Activated naive CD8-positive, alpha-beta T cell treated with anti-CD3 and anti-CD28 coated beads, Interleukin-2, amount 50 U/mL, for 24 hours (primary cell): ENCODE data around the gene CD47.

Experiments
- ATAC-seq: fragments of 150-1000 bp; cut with Tn5 transposase; one replicate; pipeline ENCODE4 v1.10.0; 2021
- DNase-seq: peaks from one replicate; pipeline ENCODE4 v3.0.0; 2021
- H3K27ac Mint-ChIP-seq: one replicate; pipeline ENCODE4 v1.8.0; 2021; ENCODE audit warnings: mild to moderate bottlenecking, mixed read lengths
- H3K27me3 Mint-ChIP-seq: one replicate; pipeline ENCODE4 v1.8.0; 2021; ENCODE audit warnings: mixed read lengths
- H3K36me3 Mint-ChIP-seq: one replicate; pipeline ENCODE4 v1.8.0; 2021; ENCODE audit warnings: low read depth, mixed read lengths
- H3K4me1 Mint-ChIP-seq: one replicate; pipeline ENCODE4 v1.8.0; 2021; ENCODE audit warnings: mixed read lengths
- H3K4me3 Mint-ChIP-seq: one replicate; pipeline ENCODE4 v1.8.0; 2021; ENCODE audit warnings: mild to moderate bottlenecking, moderate library complexity, mixed read lengths
- H3K9me3 Mint-ChIP-seq: one replicate; pipeline ENCODE4 v1.8.0; 2021; ENCODE audit warnings: mixed read lengths

The CD47 gene

DNA sequence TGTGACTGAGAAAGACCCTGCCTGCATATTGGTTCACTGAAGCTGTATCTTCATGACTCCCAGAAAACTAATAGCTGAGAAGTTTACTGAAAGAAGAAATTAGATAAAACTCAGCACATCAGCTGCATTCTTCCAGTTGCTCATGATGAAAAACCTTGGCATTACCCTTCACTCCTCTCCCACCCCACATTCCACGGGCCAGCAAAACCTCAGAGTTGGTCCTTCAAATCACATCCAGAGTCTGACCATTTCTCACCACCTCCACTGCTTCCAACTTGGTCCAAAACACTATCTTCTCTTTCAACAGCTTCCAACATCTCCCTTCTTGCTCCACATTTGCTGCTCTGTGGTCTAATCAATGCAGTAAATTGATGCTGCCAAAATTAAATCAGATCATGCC, 97.1 kb downstream of the CD47 start:
- H3K27ac Mint-ChIP-seq: no peak overlapping the region
- DNase-seq (no peak), ATAC-seq (no peak)
- H3K36me3 Mint-ChIP-seq: no peaks in the 10 kb centered on the region
- H3K4me1 Mint-ChIP-seq: peaks cover 13% of the 10 kb centered on the region
- no peaks in the 10 kb centered on the region for H3K27me3 Mint-ChIP-seq
- H3K4me3 Mint-ChIP-seq: no peak overlapping the region
- no peaks in the 10 kb centered on the region for H3K9me3 Mint-ChIP-seq
